GM21825 (cell line): ENCODE data around the gene SAP25.

Experiments used
- ATAC-seq: cut with Tn5 transposase; IDR thresholded peaks from one replicate; pipeline ENCODE4 v1.9.1; 2021; ENCODE audit warnings: mild to moderate bottlenecking, moderate library complexity; ENCODE audit not compliant: unreplicated experiment

SAP25 gene

GRCh38 chr7:100598425-100598824 is 24.7 kb upstream of the SAP25 start:
- no peak for ATAC-seq

GRCh38 chr7:100595188-100595587 is 21.5 kb upstream of the SAP25 start:
- ATAC-seq: no peak

DNA sequence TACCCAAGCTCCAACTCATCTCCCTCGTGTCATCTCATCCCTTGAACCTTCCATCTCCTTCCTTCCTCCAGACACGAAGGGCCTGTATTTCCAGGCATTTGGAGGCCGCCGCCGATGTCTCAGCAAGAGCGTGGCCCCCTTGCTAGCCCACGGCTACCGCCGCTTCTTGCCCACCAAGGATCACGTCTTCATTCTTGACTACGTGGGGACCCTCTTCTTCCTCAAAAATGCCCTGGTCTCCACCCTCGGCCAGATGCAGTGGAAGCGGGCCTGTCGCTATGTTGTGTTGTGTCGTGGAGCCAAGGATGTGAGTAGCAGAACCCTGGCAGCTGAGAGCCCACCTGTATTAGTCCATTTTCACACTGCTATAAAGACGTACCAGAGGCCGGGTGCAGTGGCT is 17.9 kb upstream of the SAP25 start:
- no peak for ATAC-seq

DNA sequence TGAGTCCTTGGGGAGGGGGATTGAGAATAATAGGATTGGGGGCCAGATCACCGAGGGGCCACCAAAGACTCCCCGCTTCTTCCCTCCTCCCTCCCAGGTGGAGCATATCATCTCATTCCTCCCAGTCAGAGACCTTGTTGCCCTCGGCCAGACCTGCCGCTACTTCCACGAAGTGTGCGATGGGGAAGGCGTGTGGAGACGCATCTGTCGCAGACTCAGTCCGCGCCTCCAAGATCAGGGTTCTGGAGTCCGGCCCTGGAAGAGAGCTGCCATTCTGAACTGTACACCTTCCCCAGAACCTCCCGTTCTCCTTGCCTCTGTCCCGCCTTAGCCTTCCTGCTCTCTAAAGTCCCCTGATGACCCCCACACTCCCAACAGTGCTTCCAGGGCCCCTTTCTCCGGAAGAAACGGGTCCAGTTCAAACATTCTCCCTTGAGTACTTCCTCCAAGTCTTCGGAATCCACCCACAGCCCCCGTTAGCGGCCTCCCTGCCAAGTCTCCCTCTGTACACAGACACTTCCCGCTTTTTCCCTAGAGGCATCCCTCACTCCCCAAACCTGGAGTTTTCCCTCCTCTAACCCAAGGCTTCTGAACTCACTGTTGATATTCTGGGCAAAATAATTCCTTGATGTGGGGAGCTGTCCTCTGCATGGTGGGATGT is 16.5 kb upstream of the SAP25 start:
- no peak for ATAC-seq

- no peak for ATAC-seq
These were observed 15.7 kb upstream of the SAP25 start for GRCh38 chr7:100589341-100589947.

DNA sequence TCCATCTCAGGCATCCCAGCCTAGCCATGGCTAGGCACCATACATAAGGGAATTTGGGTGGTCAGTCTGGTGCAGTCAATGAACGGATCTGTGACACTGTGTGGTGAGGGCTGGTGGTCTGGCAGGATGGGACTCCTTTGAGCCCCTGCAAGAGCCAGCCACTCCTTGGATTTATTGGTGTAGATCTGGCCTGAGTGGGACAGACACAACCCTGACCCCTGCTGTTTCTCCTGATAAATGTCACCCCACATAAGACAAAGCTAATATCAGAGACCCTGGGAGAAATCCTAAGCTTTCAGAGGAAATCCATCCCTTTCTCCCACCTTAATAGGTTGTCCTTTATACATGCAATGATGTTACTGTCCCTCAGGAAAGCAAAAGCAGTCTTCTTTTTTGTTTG is 14.7 kb upstream of the SAP25 start:
- ATAC-seq: no peak

DNA sequence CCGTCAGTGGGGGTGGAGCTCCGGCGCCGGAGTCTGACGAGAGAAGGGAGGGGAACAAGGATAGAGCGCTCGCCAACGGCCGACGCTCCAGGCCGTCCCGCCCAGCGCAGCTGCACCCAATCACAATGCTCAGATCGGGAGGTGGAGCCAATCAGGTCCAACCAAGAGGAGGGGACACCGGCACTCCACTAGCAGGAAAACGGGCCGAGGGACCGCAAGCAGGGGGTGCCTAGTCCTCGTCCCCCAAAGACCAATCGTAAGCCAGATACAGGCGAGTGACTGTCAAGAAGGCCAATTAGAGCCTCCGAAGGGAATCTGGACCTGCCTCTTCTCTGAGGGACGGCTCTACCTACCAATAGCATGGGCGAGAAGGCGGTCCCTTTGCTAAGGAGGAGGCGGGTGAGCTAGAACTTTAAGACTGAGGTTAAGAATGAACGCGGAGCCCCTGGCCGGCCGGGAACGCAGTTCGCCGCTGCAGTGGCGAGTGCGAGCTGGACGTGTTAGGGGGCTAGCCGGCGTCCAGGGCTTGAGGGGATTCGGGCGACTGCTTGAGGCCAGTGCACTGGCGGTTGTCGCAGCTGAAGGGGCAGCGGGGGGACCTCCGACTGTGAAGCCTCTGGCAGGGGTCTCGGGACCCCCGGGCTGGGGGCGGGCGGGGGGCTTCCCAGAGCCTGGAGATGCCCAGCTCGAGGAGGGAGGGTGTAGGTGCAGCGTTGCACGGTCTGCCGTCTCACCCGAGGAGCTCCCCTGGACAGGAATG is 12.7 kb upstream of the SAP25 start, which contains the start of gene FBXO24:
Gene FBXO24, plus strand, starts transcription at position 63 of the 760 bp plus-strand sequence. Its CDS starts 298 bp downstream, at position 361.
- ATAC-seq: peak; percentile 77

- ATAC-seq: peak; percentile 17
These were observed 12.0 kb upstream of the SAP25 start, which contains the start of gene LRCH4 for GRCh38 chr7:100585511-100586265. TSS of gene LRCH4 (minus strand) at chr7:100586129. CDS start at chr7:100586100, 29 bp downstream.

GRCh38 chr7:100584683-100585510 is 11.2 kb upstream of the SAP25 start:
- no peak for ATAC-seq

- no peak for ATAC-seq
These were observed 10.5 kb upstream of the SAP25 start for GRCh38 chr7:100584054-100584682.

DNA sequence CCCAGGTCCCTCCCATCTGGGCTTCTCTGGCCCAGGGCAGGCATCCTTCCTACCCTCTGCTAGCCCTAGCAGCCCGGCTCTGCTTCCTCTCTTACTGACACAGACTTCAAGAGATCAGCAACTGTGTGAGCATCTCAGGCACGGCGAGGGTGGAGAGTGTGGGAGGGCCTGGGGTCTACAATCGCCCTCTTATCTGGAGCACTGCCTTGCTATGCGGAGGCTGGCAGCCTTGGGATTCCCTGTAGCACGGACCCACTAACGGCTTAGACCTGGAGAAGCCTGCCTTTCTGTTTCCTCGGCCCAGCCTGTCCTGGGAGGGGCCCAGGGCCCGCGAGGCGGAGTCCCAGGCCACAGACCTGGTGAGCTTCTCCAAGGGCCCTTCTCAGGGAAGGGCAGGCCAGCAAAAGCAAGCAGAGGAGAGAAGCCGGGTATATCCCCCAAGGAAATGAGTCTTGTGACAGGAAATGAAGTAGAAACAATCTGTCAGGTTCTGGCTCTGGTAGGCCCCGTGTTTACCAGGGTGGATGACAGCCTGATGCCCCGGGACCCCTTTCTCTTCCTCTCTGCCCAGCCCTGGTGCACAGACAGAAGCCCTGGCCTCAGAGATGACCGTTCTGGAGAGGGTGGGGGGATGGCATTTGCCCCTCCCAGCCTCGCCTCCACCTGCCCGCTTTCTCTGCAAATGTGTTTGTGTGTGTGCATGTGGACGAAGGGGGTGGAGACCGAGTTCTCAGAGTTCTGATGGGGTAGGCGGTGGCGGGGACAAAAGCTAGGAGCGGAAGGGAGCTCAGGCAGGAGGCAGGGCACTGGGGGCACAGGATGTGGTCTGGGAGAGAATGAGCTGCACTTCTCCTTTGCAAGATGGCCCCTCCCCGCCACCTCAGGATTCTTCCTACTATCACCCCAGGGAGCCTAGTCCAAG is 9.7 kb upstream of the SAP25 start:
- no peak for ATAC-seq

DNA sequence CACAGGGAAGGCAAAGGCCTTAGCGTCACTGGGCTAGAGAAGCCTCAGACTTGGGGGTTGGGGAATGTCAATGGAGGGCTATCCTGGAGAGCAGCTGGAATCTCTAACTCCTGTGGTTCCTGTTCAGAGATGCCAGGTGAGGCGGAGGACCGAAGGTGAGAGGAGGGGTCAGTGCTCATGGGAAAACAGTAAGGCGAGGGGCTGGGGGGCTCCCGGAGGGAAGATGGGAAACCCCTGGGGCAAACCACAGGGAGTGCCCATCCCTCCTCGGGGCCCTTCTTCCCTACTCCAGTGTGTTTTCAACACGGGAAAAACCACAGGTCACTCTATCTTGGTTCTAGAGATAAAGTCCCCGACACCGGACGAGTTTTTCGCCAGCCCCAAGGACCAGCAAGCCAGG is 8.9 kb upstream of the SAP25 start:
- ATAC-seq: no peak

- ATAC-seq: no peak
These were observed 8.4 kb upstream of the SAP25 start for GRCh38 chr7:100582041-100582579.

GRCh38 chr7:100580466-100581283 is 7.0 kb upstream of the SAP25 start:
- no peak for ATAC-seq

GRCh38 chr7:100578246-100579183 is 4.8 kb upstream of the SAP25 start:
- no peak for ATAC-seq

DNA sequence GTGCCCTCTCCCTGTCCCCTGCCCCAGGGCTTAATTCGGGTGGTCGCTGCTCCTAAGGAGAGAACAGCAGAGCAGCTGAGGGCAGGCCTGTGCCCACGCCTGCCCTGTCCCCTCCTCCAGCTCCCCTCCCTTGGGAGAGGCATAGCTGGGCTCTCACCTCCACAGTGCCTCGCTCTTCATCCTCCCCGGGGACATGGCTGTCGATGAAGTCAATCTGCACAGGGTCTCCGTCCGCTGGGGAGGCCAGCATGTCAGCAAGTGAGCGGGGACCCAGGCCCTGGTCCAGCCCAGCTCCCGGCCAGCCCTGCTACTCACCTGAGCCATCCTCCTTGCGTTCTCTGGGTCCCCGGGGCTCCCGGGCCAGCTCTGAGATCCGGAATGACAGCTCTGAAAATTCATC is 3.8 kb upstream of the SAP25 start:
- ATAC-seq: no peak

- no peak for ATAC-seq
These were observed 3.4 kb upstream of the SAP25 start for GRCh38 chr7:100577103-100577502.
